DOHH2 (cell line): ENCODE measurements around the gene UBFD1.

Experiments
- H3F3A ChIP-seq: fragments of 200-600 bp; sonication (generic), shearing (Covaris generic); 2 replicates; pipeline ENCODE4 v1.6.0; 2016; ENCODE audit warnings: antibody characterized with exemption, mild to moderate bottlenecking; ENCODE audit not compliant: control insufficient read depth, insufficient read depth
- H3K27ac ChIP-seq: fragments of 200-600 bp; sonication (generic); 2 replicates; pipeline ENCODE4 v1.5.1; 2014; ENCODE audit warnings: low read depth, mild to moderate bottlenecking, low read length, moderate library complexity
- H3K27me3 ChIP-seq: fragments of 200-600 bp; sonication (generic); 2 replicates; pipeline ENCODE4 v1.6.1; 2014; ENCODE audit warnings: mild to moderate bottlenecking, low read length, mixed read lengths; ENCODE audit not compliant: control insufficient read depth
- H3K36me3 ChIP-seq: fragments of 200-600 bp; sonication (generic); 2 replicates; pipeline ENCODE4 v1.6.1; 2014; ENCODE audit warnings: mild to moderate bottlenecking, low read length, moderate library complexity, mixed read lengths; ENCODE audit not compliant: control insufficient read depth
- H3K4me1 ChIP-seq: fragments of 200-600 bp; sonication (generic); 2 replicates; pipeline ENCODE4 v1.6.1; 2014; ENCODE audit warnings: mild to moderate bottlenecking, low read length, mixed read lengths; ENCODE audit not compliant: control insufficient read depth
- H3K4me2 ChIP-seq: fragments of 200-600 bp; sonication (generic); 2 replicates; pipeline ENCODE4 v1.6.0; 2014; ENCODE audit warnings: mild to moderate bottlenecking, low read length, moderate library complexity
- H3K4me3 ChIP-seq: fragments of 200-600 bp; sonication (generic); 2 replicates; pipeline ENCODE4 v1.5.1; 2014; ENCODE audit warnings: mild to moderate bottlenecking, low read length, mixed read lengths
- H3K79me2 ChIP-seq: fragments of 200-600 bp; sonication (generic); 2 replicates; pipeline ENCODE4 v1.6.1; 2014; ENCODE audit warnings: mild to moderate bottlenecking, low read length, mixed read lengths; ENCODE audit not compliant: control insufficient read depth
- H3K9me2 ChIP-seq: fragments of 200-600 bp; sonication (generic); replicated peaks from 2 replicates; pipeline ENCODE4 v1.6.1; 2014; ENCODE audit warnings: mild to moderate bottlenecking, low read length, mixed read lengths; ENCODE audit not compliant: control insufficient read depth
- H3K9me3 ChIP-seq: fragments of 200-600 bp; sonication (generic); 2 replicates; pipeline ENCODE4 v1.6.1; 2014; ENCODE audit warnings: antibody characterized with exemption, low read length, mixed read lengths; ENCODE audit not compliant: control insufficient read depth, insufficient read depth
- H4K20me1 ChIP-seq: fragments of 200-600 bp; sonication (generic); 2 replicates; pipeline ENCODE4 v1.6.0; 2014; ENCODE audit warnings: low read depth, mild to moderate bottlenecking, antibody characterized with exemption, low read length, moderate library complexity; ENCODE audit not compliant: control insufficient read depth, insufficient read depth
- CTCF ChIP-seq: fragments of 200-600 bp; sonication (generic); IDR thresholded peaks from one replicate; pipeline ENCODE4 v1.5.1; 2014; ENCODE audit warnings: antibody characterized with exemption, mild to moderate bottlenecking, low read depth, low read length; ENCODE audit not compliant: poor library complexity, severe bottlenecking
- EZH2phosphoT487 ChIP-seq: fragments of 200-600 bp; sonication (generic); IDR thresholded peaks from 2 replicates; pipeline ENCODE4 v1.6.1; 2017; ENCODE audit warnings: borderline replicate concordance, mild to moderate bottlenecking, antibody characterized with exemption, low read length, moderate library complexity, mixed read lengths

The UBFD1 gene

DNA sequence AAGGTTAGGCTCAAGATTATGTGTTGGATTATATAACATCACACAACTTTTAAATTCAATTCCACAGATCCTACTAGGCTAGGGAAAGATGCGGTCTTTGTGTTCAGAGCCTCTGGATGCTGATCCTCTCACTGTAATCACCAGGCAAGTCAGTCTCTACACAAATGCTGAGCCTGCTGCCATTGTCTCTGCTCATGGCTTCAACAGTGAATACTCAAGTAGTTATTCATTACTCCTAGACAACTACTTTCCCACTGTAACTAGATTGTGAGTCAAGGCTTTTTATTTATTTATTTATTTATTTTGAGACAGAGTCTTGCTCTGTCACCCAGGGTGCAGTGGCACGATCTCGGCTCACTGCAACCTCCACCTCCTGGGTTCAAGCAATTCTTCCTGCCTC lies 54.4 kb downstream of the UBFD1 start:
- no peaks in the 10 kb centered on the region for H3K27me3 ChIP-seq
- H3F3A ChIP-seq = no peaks in the 10 kb centered on the region
- H3K27ac ChIP-seq = no peak overlapping the region
- H4K20me1 ChIP-seq = no peaks in the 10 kb centered on the region
- H3K4me2 ChIP-seq = no peak overlapping the region
- peaks cover 21% of the 10 kb centered on the region for H3K36me3 ChIP-seq
- H3K4me3 ChIP-seq = no peak overlapping the region
- no peak for TF ChIP-seq EZH2phosphoT487
- no peak for TF ChIP-seq CTCF
- no peaks in the 10 kb centered on the region for H3K9me3 ChIP-seq
- no peaks in the 10 kb centered on the region for H3K79me2 ChIP-seq
- no peaks in the 10 kb centered on the region for H3K9me2 ChIP-seq
- H3K4me1 ChIP-seq = no peaks in the 10 kb centered on the region

DNA sequence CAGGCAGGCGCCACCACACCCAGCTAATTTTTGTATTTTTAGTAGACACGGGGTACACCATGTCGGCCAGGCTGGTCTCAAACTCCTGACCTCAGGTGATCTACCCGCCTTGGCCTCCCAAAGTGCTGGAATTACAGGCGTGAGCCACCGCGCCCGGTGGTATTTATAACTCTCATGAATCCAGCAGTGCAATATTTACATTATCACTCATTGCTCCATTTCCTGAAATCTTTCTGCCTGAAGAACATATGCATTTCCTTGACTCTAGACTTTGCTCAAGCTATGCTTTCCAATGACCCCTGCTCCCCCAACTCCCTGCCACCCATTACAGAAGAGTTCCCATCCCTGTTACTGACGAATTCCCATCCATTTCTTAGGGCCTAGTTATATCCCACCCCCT lies 58.3 kb downstream of the UBFD1 start:
- no peaks in the 10 kb centered on the region for H3K9me2 ChIP-seq
- peaks cover 43% of the 10 kb centered on the region for H3K36me3 ChIP-seq
- H4K20me1 ChIP-seq = no peaks in the 10 kb centered on the region
- H3F3A ChIP-seq = no peaks in the 10 kb centered on the region
- no peak overlapping the region for H3K4me2 ChIP-seq
- no peaks in the 10 kb centered on the region for H3K4me1 ChIP-seq
- no peak overlapping the region for H3K4me3 ChIP-seq
- H3K79me2 ChIP-seq = no peaks in the 10 kb centered on the region
- H3K27ac ChIP-seq = no peak overlapping the region
- no peaks in the 10 kb centered on the region for H3K9me3 ChIP-seq
- TF ChIP-seq EZH2phosphoT487 = no peak
- no peak for TF ChIP-seq CTCF
- no peaks in the 10 kb centered on the region for H3K27me3 ChIP-seq
